Renal cortical epithelial cell (primary cell): Measurements from ENCODE around the gene POTEI. TPM values are rescaled to one million over a fixed set of nuclear protein-coding genes. Genes with fewer than 3 reads are reported as not detected.
"Not testable (repeated sequence)": the region's sequence is repeated elsewhere in the genome, so short reads cannot be mapped to it uniquely, and the experiment has no call there.

Experiments used
- DNase-seq: peaks from one replicate; pipeline ENCODE4 v3.0.0-alpha.2; 2011; ENCODE audit warnings: low read depth
- total RNA-seq: library from RNA; depleted of rRNA; stranded (reverse); fragments of >200 nt; gene quantifications from 2 replicates; pipeline ENCODE4 v1.2.3, GENCODE V29; 2014

POTEI gene
- total RNA-seq = not detected in 2 replicates

GRCh38 chr2:130509228-130509627 is at the start of gene POTEI:
Gene POTEI (minus strand): TSS chr2:130509328. CDS start chr2:130509235, 93 bp downstream.
- not testable (repeated sequence) for DNase-seq

DNA sequence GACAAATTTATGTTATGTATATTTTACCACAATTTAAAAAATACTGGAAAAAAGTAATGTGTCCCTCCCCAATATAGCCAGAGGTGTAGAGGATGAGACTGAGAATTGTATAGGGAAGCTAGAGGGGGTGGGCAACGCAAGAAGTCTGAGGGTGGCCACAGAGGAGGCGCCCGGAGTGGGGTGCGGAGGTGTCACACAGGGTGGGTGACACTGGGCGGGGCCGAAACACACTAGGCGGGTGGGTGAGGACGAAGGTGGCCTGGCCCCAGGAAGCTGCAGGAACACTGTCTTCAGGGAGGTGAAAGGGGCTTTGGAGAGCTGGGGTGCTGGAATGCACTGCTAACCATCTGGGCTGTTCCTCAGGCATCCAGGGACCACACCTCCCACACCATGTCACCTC is 47.3 kb upstream of the POTEI start:
- not testable (repeated sequence) for DNase-seq

- DNase-seq = not testable (repeated sequence)
These were observed 45.0 kb upstream of the POTEI start for GRCh38 chr2:130554178-130554577.

DNA sequence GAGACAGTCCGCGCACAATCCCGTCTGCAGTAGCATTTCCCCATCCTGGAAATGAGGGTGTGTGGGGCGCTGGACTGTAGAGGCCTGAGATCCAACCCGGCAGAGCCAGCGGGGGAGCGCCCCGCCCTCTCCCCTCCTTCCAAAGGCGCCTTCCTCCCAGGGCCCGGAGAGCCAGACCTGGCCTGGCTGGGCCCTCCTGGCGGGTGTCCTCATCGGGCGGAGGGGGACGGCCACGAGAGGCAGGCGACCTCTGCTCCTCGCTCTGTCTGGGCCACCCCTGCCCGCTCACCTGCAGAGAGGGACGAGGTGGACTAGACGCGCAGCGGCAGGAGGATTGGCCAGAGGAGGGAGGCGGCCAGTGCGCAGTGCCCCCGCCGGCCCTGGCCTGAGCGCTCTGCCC is 40.3 kb upstream of the POTEI start:
- DNase-seq = not testable (repeated sequence)

DNA sequence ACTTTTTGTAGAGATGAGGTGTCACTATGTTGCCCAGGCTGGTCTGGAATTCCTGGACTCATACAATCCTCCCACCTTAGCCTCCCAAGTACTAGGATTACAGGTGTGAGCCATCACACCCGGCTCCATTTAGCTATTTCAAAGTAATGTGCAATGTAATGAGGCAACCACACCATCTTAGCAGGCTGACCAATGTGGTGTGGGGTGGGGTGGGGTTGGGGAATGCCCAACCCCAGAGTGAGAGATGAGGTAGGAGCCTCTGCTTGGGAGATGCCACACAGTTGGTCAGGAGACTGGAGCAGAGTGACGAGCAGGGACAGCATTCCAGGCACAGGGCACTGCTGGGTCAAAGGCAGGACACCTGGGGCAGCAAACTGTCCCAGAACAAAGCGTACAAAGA is 39.3 kb upstream of the POTEI start:
- not testable (repeated sequence) for DNase-seq

DNA sequence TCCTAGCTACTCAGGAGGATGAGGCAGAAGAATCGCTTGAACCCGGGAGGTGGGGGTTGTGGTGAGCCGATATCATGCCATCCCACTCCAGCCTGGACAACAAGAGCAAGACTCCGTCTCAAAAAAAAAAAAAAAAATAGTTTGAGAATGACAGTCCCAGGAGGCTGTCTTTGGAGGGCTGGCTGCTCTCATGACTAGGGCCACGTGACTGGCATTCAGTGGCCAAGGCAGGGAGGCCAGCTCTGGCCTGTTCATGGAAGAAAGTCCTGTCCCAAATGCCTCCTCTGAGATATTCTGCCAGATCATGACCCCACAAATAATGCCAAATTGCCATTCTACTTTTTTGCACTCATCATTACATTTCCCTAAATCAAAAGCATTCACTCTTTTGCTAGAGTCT is 35.9 kb upstream of the POTEI start:
- not testable (repeated sequence) for DNase-seq

GRCh38 chr2:130543785-130544528 is 34.8 kb upstream of the POTEI start:
- DNase-seq = not testable (repeated sequence)

- not testable (repeated sequence) for DNase-seq
These were observed 33.7 kb upstream of the POTEI start for GRCh38 chr2:130542789-130543188.

DNA sequence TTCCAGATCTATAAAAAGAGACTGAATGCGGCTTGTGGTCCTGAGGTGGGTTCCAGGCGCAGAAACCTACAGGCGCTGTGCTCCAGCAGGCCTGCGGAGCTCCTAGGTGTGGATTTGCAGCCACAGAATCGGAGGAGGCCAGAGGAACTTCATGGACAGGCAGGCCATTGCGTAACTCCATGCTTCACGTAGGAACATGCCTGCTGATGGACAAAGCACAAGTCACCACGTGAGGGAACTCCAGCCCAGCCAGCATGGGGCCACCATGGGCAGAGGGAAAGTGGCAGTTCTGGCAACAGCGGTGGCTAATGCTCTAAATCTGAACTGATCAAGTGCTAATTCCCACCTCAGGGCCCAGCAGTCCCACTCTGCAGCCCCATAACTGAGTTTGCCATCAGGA is 29.1 kb upstream of the POTEI start:
- DNase-seq = not testable (repeated sequence)

DNA sequence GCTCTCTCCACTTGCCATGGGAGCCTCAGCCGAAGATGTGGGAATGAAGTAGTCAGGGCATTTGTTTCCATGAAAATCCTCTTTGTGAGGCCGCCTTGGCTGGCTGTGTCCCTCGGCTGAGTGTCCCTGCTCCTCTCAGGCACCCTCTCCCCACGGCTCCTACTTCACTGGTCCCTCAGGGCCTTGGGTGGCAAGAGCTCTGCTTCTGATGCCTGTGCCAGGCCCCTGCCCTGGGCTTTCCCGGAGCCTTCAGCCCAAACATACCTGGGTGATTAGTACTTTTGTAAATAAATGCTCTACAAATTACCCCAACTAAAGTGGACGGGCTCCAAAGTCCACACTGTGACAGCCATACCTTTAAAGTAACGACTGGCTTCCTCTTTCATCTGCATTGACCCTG is 27.5 kb upstream of the POTEI start:
- DNase-seq = not testable (repeated sequence)

DNA sequence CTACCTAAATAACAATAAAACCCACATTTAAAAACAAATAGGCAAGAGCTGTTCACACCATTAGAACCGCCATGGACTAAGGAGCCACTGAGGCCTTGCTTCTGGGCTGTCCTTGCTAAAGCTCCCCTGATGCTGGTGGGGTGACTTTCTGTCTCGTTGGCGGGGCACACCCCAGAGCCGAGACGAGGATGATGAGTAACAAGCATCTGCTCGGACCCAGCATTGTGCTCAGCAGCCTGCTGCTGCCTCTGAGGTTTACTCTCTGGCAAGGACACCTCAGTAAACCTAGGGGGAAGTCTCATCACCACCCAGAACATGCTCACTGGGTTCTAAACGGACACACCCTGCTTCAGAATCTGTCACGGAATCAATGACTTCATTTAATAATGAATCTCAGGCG is 22.5 kb upstream of the POTEI start:
- DNase-seq = not testable (repeated sequence)

- not testable (repeated sequence) for DNase-seq
These were observed 22.1 kb upstream of the POTEI start for GRCh38 chr2:130531225-130531624.

- not testable (repeated sequence) for DNase-seq
These were observed 21.1 kb upstream of the POTEI start for GRCh38 chr2:130530212-130530611.

- DNase-seq = not testable (repeated sequence)
These were observed 20.4 kb upstream of the POTEI start for GRCh38 chr2:130529545-130529944.

DNA sequence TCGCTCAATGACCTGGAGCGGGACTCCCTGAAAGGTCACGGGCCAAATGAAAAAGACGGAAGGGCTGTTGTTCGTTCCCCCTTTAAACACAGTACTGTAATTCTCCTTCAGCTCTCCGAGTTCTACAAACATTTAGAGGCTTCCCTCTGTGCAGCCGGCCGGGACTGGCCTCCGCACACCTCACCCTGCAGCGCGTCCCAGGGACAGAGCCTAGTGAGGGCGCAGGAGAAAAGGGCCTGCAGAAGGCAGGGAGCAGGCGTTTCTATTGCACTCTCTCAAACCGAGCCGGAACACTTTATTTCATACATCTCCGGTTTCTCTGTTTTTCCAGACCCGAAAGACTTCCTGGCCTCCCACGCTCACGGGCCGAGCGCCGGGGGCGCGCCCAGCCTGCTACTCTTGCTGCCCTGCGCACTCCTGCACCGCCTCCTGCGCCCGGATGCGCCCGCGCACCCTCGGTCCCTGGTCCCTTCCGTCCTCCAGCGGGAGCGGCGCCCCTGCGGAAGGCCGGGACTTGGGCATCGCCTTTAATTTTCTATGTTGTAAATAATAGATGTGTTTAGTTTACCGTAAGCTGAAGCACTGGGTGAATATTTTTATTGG is 18.3 kb upstream of the POTEI start:
- DNase-seq = not testable (repeated sequence)

GRCh38 chr2:130522390-130522789 is 13.3 kb upstream of the POTEI start:
- not testable (repeated sequence) for DNase-seq

- not testable (repeated sequence) for DNase-seq
These were observed 11.9 kb upstream of the POTEI start, which contains the start of gene CFC1B for GRCh38 chr2:130520992-130521391. Gene CFC1B (plus strand): TSS chr2:130521222. CDS start chr2:130521485, 263 bp downstream.

GRCh38 chr2:130518516-130519106 is 9.5 kb upstream of the POTEI start:
- not testable (repeated sequence) for DNase-seq

- not testable (repeated sequence) for DNase-seq
These were observed 2.8 kb upstream of the POTEI start for GRCh38 chr2:130511747-130512451.

DNA sequence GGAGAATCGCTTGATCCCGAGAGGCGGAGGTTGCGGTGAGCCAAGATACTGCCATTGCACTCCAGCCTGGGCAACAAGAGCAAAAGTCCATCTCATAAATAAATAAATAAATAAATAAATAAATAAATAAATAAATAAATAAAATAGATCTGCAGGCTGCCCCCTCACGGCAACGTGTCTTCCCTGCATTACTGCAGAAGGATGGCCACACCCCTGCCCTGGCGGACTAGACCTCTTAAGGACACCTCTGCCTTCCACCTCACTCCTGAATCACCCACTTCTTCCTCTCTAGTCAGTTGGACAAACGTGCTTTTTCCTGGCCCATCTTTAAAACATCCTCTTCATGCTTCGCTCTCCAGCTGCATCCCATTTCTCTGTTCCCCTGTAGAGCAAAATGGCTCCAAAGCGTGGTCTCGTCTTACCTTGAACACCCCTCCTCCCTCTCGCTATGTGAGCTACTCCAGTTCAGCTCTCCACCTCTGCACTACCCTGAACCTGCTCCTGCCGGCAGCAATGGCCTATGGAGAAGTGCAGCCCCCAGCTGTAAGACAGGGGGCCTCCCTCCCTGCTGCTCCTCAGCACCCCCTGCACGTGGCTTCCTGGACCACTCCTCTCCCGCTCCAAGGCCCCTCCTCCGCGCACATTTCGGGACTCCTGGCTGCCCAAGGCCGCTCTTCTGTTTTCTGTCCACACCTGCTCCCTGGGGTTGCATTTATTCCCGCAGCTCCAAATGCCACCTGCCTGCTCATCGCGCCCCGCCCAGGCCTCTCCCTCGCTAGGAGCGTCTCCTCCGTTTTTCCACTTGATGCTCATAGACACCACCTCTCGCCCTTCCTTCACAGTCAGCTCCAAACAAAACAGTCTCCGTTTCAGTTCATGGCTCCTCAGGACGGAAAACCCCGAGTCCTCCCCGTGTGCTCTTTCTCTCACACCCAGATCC is 1.9 kb upstream of the POTEI start:
- DNase-seq = not testable (repeated sequence)

GRCh38 chr2:130491073-130491472 is 18.1 kb downstream of the POTEI start:
- DNase-seq = not testable (repeated sequence)
